HEK293T (cell line): ENCODE data around the gene DENND1C.

Source experiments
- CTCF ChIA-PET: fragments of 350-600 bp; formaldehyde crosslinking; extraction: SDS; loops from one replicate; lab custom pipeline; 2021; ENCODE audit warnings: antibody characterized with exemption, inconsistent platforms; lab: Yijun Ruan, JAX
- POLR2A ChIA-PET: fragments of 350-600 bp; formaldehyde crosslinking; extraction: SDS; loops from one replicate; lab custom pipeline; 2020; ENCODE audit warnings: antibody characterized with exemption, inconsistent platforms; lab: Yijun Ruan, JAX
- DNase-seq: peaks from one replicate; pipeline ENCODE4 v3.0.0; 2012; ENCODE audit warnings: mixed read lengths; ENCODE audit errors: extremely low spot score
- ARNT ChIP-seq: fragments of 450-650 bp; IDR thresholded peaks from 2 replicates; pipeline ENCODE4 v1.6.1; 2017; ENCODE audit warnings: mild to moderate bottlenecking
- BHLHE40 ChIP-seq: fragments of 450-650 bp; IDR thresholded peaks from 2 replicates; pipeline ENCODE4 v1.6.1; 2016; ENCODE audit warnings: mild to moderate bottlenecking, moderate library complexity, borderline replicate concordance
- CTBP1 ChIP-seq: fragments of 450-650 bp; IDR thresholded peaks from 2 replicates; pipeline ENCODE4 v1.6.1; 2016; ENCODE audit warnings: borderline replicate concordance
- ELF4 ChIP-seq: fragments of 450-650 bp; IDR thresholded peaks from 2 replicates; pipeline ENCODE4 v1.6.1; 2017; ENCODE audit warnings: antibody characterized with exemption
- FOXA1 ChIP-seq: fragments of 450-650 bp; IDR thresholded peaks from 2 replicates; pipeline ENCODE4 v1.6.1; 2016; ENCODE audit warnings: mild to moderate bottlenecking
- FOXK2 ChIP-seq: fragments of 450-650 bp; IDR thresholded peaks from 2 replicates; pipeline ENCODE4 v1.6.1; 2016; ENCODE audit warnings: mild to moderate bottlenecking
- FOXM1 ChIP-seq: fragments of 450-650 bp; IDR thresholded peaks from 2 replicates; pipeline ENCODE4 v1.6.1; 2017; ENCODE audit warnings: mild to moderate bottlenecking, borderline replicate concordance
- HDGF ChIP-seq: fragments of 450-650 bp; IDR thresholded peaks from 2 replicates; pipeline ENCODE4 v1.6.1; 2017; ENCODE audit warnings: antibody characterized with exemption, borderline replicate concordance
- L3MBTL2 ChIP-seq: fragments of 450-650 bp; conservative IDR thresholded peaks from 2 replicates; pipeline ENCODE4 v1.6.1; 2016; ENCODE audit warnings: mild to moderate bottlenecking
- LEF1 ChIP-seq: fragments of 450-650 bp; IDR thresholded peaks from 2 replicates; pipeline ENCODE4 v1.6.1; 2017; ENCODE audit warnings: mild to moderate bottlenecking, borderline replicate concordance
- NFRKB ChIP-seq: fragments of 450-650 bp; IDR thresholded peaks from 2 replicates; pipeline ENCODE4 v1.6.1; 2016; ENCODE audit warnings: mild to moderate bottlenecking, moderate library complexity
- SP1 ChIP-seq: fragments of 450-650 bp; IDR thresholded peaks from 2 replicates; pipeline ENCODE4 v1.6.1; 2017
- SUZ12 ChIP-seq: fragments of 450-650 bp; IDR thresholded peaks from 2 replicates; pipeline ENCODE4 v1.6.1; 2016; ENCODE audit warnings: mild to moderate bottlenecking
- TARDBP ChIP-seq: fragments of 450-650 bp; IDR thresholded peaks from 2 replicates; pipeline ENCODE4 v1.6.1; 2016
- ZNF384 ChIP-seq: fragments of 450-650 bp; IDR thresholded peaks from 2 replicates; pipeline ENCODE4 v1.6.1; 2016
- TF ChIP-seq, protein P1 (sequence below): fragments of 450-650 bp; IDR thresholded peaks from 2 replicates; pipeline ENCODE4 v1.6.1; 2016

The DENND1C gene

DNA sequence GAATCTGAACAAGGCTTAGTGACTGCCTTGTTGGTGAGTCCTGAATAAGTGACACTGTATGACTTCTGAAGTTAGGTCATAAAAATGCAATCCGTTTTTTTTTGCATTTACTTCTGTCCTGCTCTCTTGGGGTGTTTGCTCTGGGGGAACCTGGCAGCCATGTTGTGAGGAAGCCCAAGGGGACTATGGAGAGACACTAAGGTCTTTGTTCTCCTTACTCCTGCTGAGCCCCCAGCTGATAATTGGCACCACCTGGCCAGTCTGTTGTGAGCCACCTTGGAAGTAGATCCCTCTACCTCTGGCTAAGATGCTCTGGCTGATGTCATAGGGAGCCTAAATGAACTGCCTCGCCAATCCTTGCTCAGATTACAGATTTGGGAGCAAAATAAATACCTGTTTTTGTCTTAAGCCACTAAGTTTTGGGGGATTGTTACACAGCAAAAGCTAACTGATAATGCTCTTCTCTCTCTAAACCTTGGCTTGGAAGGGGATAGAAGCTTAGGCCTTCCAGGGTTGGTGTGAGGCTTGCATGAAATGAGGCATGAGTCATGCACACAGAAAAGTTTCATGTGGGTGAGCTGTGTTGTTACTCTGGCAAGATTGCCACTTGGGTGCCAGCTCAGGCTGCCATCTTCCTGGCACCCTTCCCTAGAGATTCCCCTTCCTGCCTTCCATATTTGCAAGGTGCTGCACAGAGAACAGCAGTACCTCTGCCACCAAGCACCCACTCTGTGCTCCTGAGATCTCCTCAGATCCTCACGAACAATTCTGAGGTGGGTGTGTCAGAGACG is 10.4 kb upstream of the DENND1C start:
- no peak for TF ChIP-seq L3MBTL2
- TF ChIP-seq FOXK2 = no peak
- no peak for TF ChIP-seq LEF1
- no peak for TF ChIP-seq HDGF
- no peak for TF ChIP-seq FOXA1
- TF ChIP-seq ARNT = no peak
- no peak for TF ChIP-seq TARDBP
- no peak for TF ChIP-seq NFRKB
- TF ChIP-seq ELF4 = no peak
- TF ChIP-seq, protein P1, sequence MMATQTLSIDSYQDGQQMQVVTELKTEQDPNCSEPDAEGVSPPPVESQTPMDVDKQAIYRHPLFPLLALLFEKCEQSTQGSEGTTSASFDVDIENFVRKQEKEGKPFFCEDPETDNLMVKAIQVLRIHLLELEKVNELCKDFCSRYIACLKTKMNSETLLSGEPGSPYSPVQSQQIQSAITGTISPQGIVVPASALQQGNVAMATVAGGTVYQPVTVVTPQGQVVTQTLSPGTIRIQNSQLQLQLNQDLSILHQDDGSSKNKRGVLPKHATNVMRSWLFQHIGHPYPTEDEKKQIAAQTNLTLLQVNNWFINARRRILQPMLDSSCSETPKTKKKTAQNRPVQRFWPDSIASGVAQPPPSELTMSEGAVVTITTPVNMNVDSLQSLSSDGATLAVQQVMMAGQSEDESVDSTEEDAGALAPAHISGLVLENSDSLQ = no peak
- TF ChIP-seq ZNF384 = no peak
- no peak for TF ChIP-seq CTBP1
- TF ChIP-seq BHLHE40 = no peak
- TF ChIP-seq FOXM1 = no peak
- TF ChIP-seq SUZ12 = no peak
- TF ChIP-seq SP1 = no peak
- DNase-seq = no peak
- ChIA-PET POLR2A (no interaction called here), CTCF (no interaction called here)

DNA sequence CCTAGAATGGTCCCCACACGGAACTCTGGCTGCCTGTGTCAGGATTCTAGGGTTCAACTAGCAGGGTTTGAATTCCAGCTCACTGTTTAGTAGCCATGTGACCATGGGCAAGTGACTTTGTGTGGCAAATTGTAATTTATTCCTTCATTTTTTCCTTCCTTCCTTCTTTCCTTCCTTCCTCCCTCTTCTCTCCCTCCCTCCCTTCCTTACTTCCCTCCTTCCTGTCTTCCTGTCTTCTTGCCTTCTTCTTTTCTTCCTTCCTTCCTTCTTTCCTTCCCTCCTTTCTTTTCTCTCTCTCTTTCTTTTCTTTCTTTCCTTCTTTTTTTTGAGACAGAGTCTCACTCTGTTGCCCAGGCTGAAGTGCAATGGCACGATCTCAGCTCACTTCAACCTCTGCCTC is 8.5 kb upstream of the DENND1C start:
- DNase-seq = no peak
- TF ChIP-seq ELF4 = no peak
- no peak for TF ChIP-seq FOXM1
- TF ChIP-seq BHLHE40 = no peak
- ChIA-PET CTCF (interaction anchor here (0.7 kb wide), 1 partner anchor 1265 kb away, joined by 3 read pairs; no protein-coding TSS in a partner anchor), POLR2A (no interaction called here)

DNA sequence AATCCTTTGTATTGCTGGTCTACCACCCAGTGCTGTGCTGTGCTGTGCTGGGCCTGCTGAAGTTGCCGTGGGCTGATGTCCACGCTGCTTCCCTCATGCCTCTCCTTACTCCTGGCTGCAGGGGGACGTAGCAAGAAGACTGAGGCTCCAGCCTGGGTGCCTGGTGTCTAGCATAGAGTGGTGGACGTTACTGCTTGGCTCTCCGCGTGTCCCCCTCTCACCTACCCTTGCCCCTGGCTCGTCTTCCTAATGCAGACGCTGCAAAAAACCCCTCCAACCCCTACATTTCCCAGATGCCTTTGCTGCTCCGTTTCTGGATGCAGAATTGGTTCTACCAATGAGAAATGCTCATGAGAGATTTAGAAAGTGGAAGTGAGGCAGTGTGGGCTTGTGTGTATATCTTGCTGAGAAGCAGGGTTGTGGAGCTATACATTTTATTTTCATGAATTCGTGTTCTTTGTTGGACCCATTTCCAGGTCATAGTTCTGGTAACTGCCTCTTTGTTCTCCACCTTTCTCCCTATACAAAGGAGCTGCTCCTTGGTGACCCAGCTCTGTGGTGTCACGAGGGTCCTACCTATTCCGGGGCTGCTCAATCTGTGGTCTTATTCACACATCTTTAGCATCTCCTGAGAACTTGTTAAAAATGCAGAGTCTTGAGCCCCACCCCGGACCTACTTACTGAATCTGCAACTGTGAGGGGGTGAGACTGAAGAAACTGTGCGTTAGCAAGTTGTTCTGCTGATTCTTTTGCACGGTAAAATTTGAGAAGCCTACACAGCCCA is 7.9 kb upstream of the DENND1C start:
- POLR2A ChIA-PET = no interaction called here
- DNase-seq = no peak
- CTCF ChIA-PET = no interaction called here
- TF ChIP-seq ARNT (no peak), ELF4 (no peak), BHLHE40 (no peak), FOXK2 (no peak), L3MBTL2 (no peak), NFRKB (no peak), SP1 (no peak), LEF1 (no peak), SUZ12 (no peak), FOXM1 (no peak), FOXA1 (no peak), TARDBP (no peak), ZNF384 (no peak), CTBP1 (no peak), HDGF (no peak)
- TF ChIP-seq, protein P1 = no peak

DNA sequence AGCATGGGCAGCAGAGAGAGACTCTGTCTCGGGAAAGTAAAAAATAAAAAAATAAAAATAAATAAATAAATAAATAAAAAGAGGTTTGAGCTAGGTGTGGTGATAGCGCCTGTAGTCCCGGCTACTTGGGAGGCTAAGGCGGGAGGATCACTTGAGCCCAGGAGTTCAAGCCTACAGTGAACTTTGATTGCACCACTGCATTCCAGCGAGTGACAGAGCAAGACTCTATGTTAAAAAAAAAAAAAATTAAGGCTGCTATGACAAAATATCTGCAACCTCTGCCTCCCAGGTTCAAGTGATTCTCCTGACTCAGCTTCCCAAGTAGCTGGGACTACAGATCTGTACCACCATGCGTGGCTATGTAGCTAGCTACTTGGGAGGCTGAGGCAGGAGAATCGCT is 3.2 kb upstream of the DENND1C start:
- POLR2A ChIA-PET = no interaction called here
- no peak for TF ChIP-seq FOXM1
- no peak for TF ChIP-seq FOXK2
- no peak for TF ChIP-seq SP1
- TF ChIP-seq ZNF384 = no peak
- no peak for TF ChIP-seq ARNT
- no peak for TF ChIP-seq BHLHE40
- TF ChIP-seq TARDBP = no peak
- TF ChIP-seq NFRKB = no peak
- TF ChIP-seq CTBP1 = no peak
- no peak for TF ChIP-seq LEF1
- no peak for TF ChIP-seq ELF4
- TF ChIP-seq, protein P1 = no peak
- no peak for TF ChIP-seq L3MBTL2
- TF ChIP-seq FOXA1 = no peak
- TF ChIP-seq SUZ12 = no peak
- no peak for TF ChIP-seq HDGF
- CTCF ChIA-PET = no interaction called here

DNA sequence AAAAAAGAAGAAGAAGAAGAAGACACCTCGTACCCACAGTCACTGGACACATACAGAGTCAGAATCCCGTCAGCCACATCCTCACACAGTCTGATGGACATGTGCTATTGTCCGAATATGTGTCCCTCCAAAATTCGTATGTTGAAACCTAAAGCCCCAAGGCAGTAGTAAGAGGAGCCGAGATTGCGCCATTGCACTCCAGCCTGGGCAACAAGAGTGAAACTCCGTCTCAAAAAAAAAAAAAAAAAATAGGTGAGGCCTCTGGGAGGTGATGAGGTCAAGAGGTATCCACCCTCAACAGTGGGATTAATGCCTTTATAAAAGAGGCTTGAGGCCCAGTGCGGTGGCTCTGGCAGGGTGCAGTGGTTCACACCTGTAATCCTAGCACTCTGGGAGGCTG is 2.6 kb upstream of the DENND1C start:
- CTCF ChIA-PET = no interaction called here
- TF ChIP-seq FOXA1 (no peak), SP1 (no peak), ARNT (no peak), BHLHE40 (no peak), NFRKB (no peak), ELF4 (no peak), ZNF384 (no peak), HDGF (no peak), LEF1 (no peak)
- TF ChIP-seq, protein P1 = no peak
- DNase-seq = no peak
- POLR2A ChIA-PET = no interaction called here

More for the DNA sequence above, 3.2 kb upstream of the DENND1C start:
- no peak for DNase-seq
